Measurements from ENCODE around the gene LYPLA2.
"Not testable (repeated sequence)": the region's sequence is repeated elsewhere in the genome, so short reads cannot be mapped to it uniquely, and the experiment has no call there.

The LYPLA2 gene

GRCh38 chr1:23779826-23780371 lies 11.0 kb upstream of the LYPLA2 start:
- no peak for DNase-seq

GRCh38 chr1:23783141-23783540 lies 7.8 kb upstream of the LYPLA2 start:
- DNase-seq: not testable (repeated sequence)

- DNase-seq: no peak
These were observed 6.1 kb upstream of the LYPLA2 start for GRCh38 chr1:23784846-23785245.

DNA sequence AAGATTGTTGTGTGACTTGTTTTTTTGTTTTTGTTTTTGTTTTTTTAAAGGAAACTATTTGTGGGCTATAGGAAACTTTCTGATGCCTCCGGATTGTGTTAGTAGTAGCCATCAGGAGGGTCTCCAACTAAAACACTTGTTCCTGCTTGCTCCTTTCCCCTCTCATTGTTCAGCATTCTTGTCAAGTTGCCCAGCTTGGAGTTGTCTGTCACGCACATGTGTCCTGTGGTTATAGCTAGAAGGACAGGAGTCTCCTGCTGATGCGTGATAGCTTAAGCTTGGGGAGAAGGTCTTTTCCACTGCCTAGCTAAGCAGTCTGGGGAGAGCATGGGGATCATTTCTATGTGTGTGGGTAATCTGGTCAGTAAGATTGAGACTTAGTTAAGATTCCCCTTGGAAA lies 3.2 kb upstream of the LYPLA2 start:
- DNase-seq: no peak

- no peak for DNase-seq
These were observed 2.2 kb upstream of the LYPLA2 start for GRCh38 chr1:23788695-23789094.

DNA sequence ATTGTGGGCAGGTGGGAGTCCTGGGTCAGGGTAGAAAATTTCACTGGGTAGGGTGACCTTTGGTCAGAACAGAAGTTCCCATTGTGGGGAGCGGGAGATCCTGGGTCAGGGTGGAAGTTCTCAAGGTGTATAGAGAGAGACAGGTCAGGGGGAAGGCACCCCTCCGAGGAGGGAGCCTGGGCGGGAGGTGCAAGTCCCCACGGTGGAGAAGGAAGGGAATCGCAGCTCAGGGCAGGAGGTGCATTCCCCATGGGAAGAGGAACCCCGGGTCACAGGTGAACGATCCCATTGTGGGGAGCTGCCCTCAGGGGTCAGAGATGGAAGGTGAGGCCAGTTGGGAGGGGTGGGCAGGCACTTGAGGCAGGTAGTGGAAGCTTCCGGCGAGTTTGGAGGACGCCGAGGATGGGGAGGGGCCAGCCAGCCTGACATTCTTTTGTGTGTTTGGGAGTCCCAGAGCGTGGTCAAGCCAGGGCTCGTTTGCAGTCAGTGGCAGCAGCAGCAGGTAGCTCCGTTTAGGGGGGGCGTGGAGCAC lies 637 bp downstream of the LYPLA2 start:
- no peak for DNase-seq

GRCh38 chr1:23792151-23792945 lies 1.4 kb downstream of the LYPLA2 start:
- no peak for DNase-seq

DNA sequence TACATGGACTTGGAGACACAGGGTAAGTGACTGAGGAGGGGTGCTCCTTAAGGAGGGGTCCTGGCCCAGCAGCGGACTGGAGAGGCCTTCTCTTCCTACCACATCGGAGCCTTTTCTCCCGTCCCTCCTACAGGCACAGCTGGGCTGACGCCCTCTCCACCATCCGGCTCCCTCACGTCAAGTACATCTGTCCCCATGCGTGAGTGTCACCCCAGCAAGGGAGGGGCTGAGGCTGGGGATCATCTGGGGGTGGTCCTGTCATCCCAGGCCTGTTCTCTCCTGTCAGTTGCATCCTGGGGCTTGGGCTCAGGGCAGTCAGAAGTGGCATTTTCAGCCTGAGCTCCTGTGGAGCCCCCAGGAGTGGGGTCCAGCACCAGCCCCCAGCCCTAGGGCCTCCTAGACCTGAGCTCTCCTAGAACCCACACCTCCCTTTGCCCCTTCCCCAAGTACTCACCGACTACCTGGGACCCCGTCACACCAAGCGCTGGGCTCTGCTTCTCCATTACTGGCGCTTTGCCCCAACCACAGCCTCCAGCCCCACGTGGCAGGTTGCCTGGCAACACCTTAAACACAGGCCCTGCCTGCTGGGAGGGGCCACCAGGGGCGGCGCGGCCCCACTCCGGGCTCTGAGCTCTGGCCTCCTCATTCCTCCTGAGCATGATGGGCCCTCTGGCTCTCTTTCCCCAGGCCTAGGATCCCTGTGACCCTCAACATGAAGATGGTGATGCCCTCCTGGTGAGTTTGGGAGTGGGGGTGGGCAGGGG lies 2.3 kb downstream of the LYPLA2 start:
- DNase-seq: no peak

GRCh38 chr1:23793861-23794731 lies 3.2 kb downstream of the LYPLA2 start:
- no peak for DNase-seq

GRCh38 chr1:23794732-23795182 lies 3.8 kb downstream of the LYPLA2 start:
- DNase-seq: not testable (repeated sequence)

- no peak for DNase-seq
These were observed 4.9 kb downstream of the LYPLA2 start for GRCh38 chr1:23795676-23796465.

DNA sequence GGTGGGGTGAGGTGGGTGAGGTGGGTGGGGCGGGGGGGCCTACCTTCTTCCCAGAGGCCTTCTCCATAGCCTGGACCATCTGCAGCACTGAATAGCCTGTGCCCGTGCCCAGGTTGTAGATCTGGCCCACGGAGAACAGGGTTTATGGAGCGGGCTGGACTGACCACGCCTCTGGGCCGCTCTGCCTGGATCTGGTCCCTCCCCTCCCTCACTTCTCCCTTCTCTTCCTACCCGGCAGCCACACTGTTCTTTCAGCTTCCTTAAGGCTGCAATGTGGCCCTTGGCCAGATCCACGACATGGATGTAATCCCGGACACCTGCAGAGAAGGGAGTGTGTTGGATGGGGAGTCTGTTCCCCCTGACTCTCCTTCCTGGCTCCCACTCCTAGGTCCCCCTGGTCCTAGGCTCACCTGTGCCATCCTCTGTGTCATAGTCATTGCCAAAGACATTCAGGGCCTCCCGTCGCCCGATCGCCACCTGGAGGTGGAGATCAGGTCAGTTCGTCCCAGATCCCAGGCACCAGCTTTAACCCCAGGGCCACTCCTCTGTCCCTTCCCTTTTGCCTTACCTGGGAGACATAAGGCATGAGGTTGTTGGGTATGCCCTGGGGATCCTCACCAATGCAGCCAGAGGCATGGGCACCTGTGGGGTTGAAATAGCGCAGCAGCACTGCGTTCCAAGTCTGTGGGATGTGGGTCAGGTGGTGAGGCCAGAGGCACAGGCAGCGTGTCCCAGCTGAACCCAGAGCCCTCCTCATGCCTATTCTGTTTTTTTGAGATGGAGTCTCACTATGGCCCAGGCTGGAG lies 5.7 kb downstream of the LYPLA2 start:
- no peak for DNase-seq

GRCh38 chr1:23797478-23798448 lies 6.8 kb downstream of the LYPLA2 start:
- no peak for DNase-seq

DNA sequence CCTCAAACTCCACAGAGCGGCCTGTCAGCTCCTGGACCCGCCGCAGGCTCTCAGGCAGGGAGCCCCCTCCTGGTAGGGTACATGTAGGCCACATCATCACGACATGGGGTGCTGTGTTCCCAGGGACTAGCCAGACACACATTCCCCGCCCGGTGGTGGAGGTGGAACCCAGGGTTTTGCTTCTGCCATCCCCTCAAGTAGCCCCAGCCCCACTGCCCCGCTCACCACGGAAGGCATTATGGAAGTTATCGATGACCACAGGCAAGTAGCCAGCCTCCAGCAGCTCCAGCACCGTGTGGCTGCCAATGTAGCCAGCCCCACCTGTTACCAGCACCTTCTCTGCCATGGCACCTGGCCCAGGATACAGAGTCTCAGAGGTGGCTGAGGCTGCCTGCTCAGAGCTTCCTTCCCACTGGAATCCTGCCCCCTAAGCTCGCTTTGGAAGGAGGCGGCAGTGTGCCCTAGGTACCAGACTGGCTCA lies 7.8 kb downstream of the LYPLA2 start:
- DNase-seq: no peak

DNA sequence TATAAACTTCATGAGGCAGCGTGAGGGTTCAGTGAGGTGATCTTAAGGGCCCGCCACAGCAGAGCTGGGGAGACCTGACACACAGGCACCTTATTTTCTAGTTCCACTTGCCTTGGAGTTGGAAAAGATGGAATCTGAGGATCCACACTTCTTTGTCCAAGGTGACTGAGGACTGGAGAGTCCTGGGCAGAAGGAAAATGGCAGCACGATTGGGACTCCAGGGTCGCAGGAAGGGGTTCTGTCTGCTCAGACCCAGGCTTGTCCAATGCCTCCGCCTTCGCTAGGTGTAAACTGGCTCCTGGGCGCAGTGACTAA lies 8.3 kb downstream of the LYPLA2 start:
- DNase-seq: no peak

DNA sequence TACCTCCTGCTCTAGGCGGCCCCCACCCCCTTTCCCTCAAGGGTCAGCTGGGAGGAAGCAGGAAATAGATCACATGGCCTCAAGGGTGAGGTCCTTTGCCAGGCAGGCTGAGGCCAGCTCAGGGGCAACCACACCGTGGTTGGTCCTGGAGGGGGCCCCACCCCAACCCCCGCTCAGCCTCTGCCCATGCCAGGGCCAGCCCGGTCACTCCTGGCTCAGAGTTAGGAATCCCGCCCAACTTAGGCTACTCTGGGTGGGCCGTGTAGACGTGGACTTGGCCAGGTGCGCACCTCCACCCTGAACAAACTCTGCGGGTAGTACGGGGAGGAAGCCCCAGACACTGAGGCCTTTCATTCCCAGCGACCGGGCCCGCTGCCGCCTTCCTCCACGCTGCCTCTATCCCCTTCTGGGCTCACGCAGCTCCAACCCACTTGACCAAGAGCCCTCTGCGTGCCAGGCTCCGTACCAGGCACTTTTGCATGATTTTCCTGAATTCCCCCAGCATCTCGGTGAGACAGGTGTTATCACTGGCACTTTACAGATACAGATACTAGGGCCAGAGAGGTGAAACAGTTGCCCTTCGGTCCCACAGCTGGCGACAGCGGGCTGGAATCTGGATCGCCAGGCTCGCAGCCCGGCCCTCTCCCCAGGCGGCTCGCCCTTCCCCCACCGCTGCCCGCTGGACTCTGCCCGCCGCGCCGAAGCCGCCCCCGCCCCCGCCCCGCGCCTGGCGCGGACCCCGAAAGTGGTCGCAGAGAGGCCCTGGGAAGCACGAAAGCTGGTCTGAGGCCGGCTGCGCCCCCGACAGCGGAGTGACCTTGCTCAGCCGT lies 8.8 kb downstream of the LYPLA2 start:
- DNase-seq: peak; percentile 78

DNA sequence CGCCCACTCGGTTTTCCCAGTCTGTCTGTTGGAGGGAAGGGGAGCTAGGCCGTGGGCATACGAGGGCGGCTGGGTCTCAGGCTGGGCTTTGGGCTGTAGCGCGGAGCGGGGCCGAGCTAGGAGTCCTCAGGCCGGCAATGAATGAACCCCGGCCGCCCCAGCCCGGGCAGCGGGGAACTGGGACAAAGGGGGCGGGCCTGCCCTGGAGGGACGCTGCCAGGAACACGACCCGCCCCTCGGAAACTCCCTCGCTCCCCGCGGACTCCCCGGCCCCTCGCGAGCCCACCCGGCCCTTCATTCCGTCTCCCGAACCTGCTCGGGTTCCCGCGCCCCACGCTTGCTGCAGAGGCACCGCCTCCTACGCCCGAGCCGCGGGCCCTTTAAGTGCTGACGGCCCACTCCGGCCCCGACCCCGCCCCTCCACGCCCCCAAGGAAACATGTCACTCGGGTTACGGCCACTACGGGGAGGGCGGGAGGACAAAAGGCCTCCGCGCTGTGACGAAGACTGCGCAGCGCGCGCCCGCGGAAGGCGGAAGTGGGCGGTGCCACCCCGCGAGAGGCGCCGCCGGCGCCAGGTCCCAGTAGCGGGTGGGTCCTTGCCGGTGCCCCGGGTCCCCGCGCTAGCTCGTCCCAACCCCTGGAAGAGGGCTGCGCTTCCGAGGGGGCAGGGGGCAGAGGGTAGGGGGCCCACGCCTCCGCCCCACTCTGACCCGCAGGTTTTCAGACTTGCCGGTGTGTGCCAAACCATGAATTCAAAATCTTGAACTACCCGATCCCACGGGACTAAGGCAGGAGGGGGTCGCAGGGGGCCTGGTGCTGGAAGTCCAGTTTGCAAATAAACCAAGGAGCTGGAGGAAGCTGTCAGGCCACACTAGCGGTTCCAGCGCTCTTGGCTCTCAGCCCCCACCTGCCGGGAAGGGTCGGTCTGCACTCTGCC lies 9.7 kb downstream of the LYPLA2 start, which contains the start of gene GALE:
GALE (minus strand) TSS at position 355 of the 938 bp plus-strand sequence. CDS start 1,747 bp downstream, outside the sequence.
- peak; percentile 98 for DNase-seq
